AG04450 (cell line): ENCODE measurements around the gene CFAP46. TPM values are rescaled to one million over a fixed set of nuclear protein-coding genes. Genes with fewer than 3 reads are reported as not detected.

Source experiments
- CTCF ChIA-PET: fragments of 300-600, 350-600 bp; formaldehyde crosslinking; extraction: SDS; loops from one replicate; lab custom pipeline; 2022; ENCODE audit warnings: antibody characterized with exemption, inconsistent platforms; lab: Charles Lee
- POLR2A ChIA-PET: fragments of 350-600 bp; formaldehyde crosslinking; extraction: SDS; loops from one replicate; lab custom pipeline; 2021; ENCODE audit warnings: antibody characterized with exemption, inconsistent platforms; lab: Yijun Ruan, JAX
- DNase-seq: peaks from one replicate; pipeline ENCODE4 v3.0.0-alpha.2; 2011; ENCODE audit warnings: low read depth, low spot score
- H3K27ac ChIP-seq: one replicate; pipeline ENCODE4 v1.5.1; 2012; ENCODE audit warnings: low read depth, low read length, control low read depth
- H3K27me3 ChIP-seq: one replicate; pipeline ENCODE4 v1.6.0; 2012; ENCODE audit warnings: low read length; ENCODE audit not compliant: control insufficient read depth, insufficient read depth
- H3K4me3 ChIP-seq: 2 replicates; pipeline ENCODE4 v1.5.1; 2011; ENCODE audit warnings: mild to moderate bottlenecking, low read depth, low read length, control low read depth
- H3K9me3 ChIP-seq: 2 replicates; pipeline ENCODE4 v1.5.1; 2012; ENCODE audit warnings: low read length; ENCODE audit not compliant: control insufficient read depth, insufficient read depth
- polyA plus RNA-seq: library from polyadenylated mRNA; depleted of rRNA; stranded (reverse); fragments of >200 nt; gene quantifications from 2 replicates; pipeline ENCODE4 v1.2.3, GENCODE V29; 2011
- TF ChIP-seq, protein P1 (sequence below): IDR thresholded peaks from 2 replicates; pipeline ENCODE4 v1.5.1; 2011; ENCODE audit warnings: low read depth, low read length, control low read depth, inconsistent platforms

CFAP46 gene
- polyA plus RNA-seq, 1 experiment, result 2.7 TPM

DNA sequence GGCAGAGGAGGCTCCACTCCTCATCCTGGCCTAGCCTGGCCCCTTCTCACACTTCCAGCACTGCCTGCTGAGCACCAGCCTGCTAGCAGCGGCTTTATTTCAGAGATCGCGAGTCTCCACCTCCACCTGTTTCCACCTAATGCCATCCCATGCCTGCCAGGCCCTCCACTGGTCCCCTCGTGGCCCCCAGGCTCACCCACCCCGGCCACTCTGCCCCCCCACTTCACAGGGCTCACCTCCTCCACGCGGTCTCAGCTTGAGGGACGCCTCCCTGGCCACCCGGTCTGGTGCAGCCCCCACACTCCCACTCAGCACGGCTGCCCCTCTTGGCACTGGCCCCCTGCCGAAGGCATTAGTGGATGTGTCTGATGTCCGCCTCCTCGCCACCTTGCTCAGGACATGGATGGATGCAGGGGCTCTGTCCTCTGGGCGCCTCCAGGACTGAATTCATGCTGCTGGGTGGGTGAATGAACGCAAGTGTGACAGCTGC lies 152.7 kb downstream of the CFAP46 start:
- peaks cover 11% of the 10 kb centered on the region; the same call in 1 of the 2 replicates for H3K9me3 ChIP-seq
- no peak for DNase-seq
- H3K27me3 ChIP-seq, result peaks cover 39% of the 10 kb centered on the region
- TF ChIP-seq, protein P1, sequence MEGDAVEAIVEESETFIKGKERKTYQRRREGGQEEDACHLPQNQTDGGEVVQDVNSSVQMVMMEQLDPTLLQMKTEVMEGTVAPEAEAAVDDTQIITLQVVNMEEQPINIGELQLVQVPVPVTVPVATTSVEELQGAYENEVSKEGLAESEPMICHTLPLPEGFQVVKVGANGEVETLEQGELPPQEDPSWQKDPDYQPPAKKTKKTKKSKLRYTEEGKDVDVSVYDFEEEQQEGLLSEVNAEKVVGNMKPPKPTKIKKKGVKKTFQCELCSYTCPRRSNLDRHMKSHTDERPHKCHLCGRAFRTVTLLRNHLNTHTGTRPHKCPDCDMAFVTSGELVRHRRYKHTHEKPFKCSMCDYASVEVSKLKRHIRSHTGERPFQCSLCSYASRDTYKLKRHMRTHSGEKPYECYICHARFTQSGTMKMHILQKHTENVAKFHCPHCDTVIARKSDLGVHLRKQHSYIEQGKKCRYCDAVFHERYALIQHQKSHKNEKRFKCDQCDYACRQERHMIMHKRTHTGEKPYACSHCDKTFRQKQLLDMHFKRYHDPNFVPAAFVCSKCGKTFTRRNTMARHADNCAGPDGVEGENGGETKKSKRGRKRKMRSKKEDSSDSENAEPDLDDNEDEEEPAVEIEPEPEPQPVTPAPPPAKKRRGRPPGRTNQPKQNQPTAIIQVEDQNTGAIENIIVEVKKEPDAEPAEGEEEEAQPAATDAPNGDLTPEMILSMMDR, result no peak
- POLR2A ChIA-PET, result no interaction called here
- CTCF ChIA-PET, result no interaction called here
- no peak overlapping the region for H3K27ac ChIP-seq
- no peak overlapping the region for H3K4me3 ChIP-seq

DNA sequence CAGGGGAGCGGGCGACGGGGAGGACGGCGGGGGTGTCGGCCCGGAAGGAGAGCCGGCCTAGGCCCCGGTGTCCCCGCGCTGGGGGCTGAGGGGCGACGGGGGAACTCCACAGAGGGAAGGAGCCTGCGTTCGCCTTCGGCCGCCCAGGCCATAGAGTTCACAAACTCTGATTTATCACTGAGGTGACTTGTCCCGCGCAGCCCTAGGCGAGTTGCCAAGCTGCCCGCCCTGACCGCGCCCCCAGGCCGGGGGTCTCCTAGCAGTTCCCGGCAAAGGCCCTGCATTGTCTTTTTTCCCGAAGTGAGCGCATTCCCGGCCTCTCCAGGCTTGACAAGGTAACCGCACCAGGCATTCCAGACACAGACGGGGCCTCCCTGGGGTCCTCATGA lies 153.5 kb downstream of the CFAP46 start:
- H3K27ac ChIP-seq, result no peak overlapping the region
- POLR2A ChIA-PET, result no interaction called here
- H3K9me3 ChIP-seq, result peaks cover 16% of the 10 kb centered on the region; the same call in 1 of the 2 replicates
- CTCF ChIA-PET, result no interaction called here
- DNase-seq, result no peak
- TF ChIP-seq, protein P1, result no peak
- H3K27me3 ChIP-seq, result peaks cover 44% of the 10 kb centered on the region
- H3K4me3 ChIP-seq, result no peak overlapping the region

DNA sequence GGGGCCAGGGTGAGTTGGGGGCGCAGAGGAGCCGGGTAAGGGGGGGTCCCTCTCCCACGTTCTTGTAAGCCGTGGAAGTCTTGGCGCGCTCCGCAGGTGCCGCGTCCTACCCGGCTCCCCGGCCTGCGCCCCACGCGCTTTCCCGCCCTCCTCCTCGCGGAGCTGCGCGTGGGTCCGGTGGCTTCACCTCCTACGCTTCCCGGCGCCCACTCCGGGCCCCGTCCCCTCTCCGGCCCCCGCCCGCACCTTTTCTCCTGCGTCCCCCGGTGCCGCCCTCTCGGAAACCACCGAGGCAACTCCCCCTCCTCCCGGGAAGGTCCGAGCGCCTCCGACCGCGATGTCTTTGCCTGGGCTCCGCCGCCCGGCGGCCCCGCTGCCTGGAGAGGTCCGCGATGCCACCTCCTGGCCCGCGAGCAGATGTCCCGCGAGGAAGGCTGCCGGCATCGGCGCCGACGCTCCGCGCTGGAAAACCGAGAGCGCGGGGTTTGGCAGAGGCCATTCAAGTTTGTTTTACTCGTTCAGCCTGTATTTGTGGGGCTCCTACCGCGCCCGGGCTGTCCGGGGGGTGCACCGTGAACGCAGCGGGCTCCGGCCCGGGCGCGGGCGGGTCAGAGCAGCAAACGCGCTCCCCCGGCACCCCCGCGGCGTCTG lies 154.1 kb downstream of the CFAP46 start:
- no peak for DNase-seq
- CTCF ChIA-PET, result no interaction called here
- H3K27me3 ChIP-seq, result peaks cover 45% of the 10 kb centered on the region
- TF ChIP-seq, protein P1, result peak; percentile 31
- H3K4me3 ChIP-seq, result no peak overlapping the region
- POLR2A ChIA-PET, result no interaction called here
- peaks cover 13% of the 10 kb centered on the region; the same call in 1 of the 2 replicates for H3K9me3 ChIP-seq
- no peak overlapping the region for H3K27ac ChIP-seq

DNA sequence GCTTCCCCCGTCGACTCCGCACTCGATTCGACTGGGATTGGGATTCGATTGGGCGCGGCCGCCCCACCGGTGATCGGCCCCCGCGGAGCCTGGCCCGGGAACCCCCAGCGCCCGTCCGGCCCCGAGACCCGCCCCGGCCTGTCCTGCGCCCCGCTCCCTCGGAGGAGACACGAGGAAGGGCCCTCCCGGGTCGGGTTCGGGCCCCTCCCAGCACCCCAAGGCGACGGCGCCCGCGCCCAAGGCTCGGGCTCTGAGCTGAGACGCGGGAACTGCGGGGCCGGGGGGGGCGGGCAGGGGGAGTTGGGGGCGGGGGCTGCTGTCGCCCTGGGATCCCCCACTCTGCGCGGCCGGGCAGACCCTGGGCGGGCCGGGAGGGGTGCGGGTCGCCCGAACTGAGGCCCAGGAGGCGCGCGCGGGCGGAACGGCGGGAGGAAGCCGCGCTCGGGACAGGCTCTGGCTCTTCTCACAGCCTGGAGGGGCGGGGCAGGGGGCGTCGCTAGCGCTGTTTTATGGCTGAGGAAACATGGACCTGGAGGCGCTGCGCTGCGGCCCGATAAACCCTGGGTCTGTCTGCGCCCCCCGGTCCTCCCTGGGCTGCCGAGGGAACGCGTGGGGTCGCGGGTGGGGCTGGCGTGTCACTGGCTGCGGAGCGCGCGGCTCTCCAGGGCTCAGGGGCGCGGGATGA lies 154.7 kb downstream of the CFAP46 start:
- H3K4me3 ChIP-seq, result no peak overlapping the region
- H3K27me3 ChIP-seq, result peaks cover 42% of the 10 kb centered on the region
- ChIA-PET CTCF (no interaction called here), POLR2A (no interaction called here)
- DNase-seq, result no peak
- peaks cover 7% of the 10 kb centered on the region; the same call in 1 of the 2 replicates for H3K9me3 ChIP-seq
- TF ChIP-seq, protein P1, result no peak
- H3K27ac ChIP-seq, result no peak overlapping the region
